SJCRH30 (cell line): ENCODE data around the gene AAK1. TPM values are rescaled to one million over a fixed set of nuclear protein-coding genes. Genes with fewer than 3 reads are reported as not detected.
"Not testable (repeated sequence)": the region's sequence is repeated elsewhere in the genome, so short reads cannot be mapped to it uniquely, and the experiment has no call there.

Source experiments
- DNase-seq, 2 experiments: peaks; one replicate each; pipeline ENCODE4 v3.0.0-alpha.2; 2015 to 2020
- H3K27ac ChIP-seq: fragments of 250-450 bp; sonication (Bioruptor Pico); 2 replicates; pipeline ENCODE4 v1.5.1; 2020; ENCODE audit warnings: mild to moderate bottlenecking, moderate library complexity
- H3K27me3 ChIP-seq: fragments of 250-450 bp; sonication (Bioruptor Pico); 2 replicates; pipeline ENCODE4 v1.5.1; 2020; ENCODE audit warnings: mild to moderate bottlenecking, moderate library complexity
- H3K36me3 ChIP-seq: fragments of 250-450 bp; sonication (Bioruptor Pico); 2 replicates; pipeline ENCODE4 v1.5.1; 2020; ENCODE audit warnings: mild to moderate bottlenecking, moderate library complexity
- H3K4me1 ChIP-seq: fragments of 250-450 bp; sonication (Bioruptor Pico); 2 replicates; pipeline ENCODE4 v1.5.1; 2020; ENCODE audit warnings: mild to moderate bottlenecking, moderate library complexity
- H3K4me3 ChIP-seq: fragments of 250-450 bp; sonication (Bioruptor Pico); 2 replicates; pipeline ENCODE4 v1.5.1; 2020; ENCODE audit warnings: mild to moderate bottlenecking, moderate library complexity
- H3K9me3 ChIP-seq: fragments of 250-450 bp; sonication (Bioruptor Pico); replicated peaks from 2 replicates; pipeline ENCODE4 v1.5.1; 2020; ENCODE audit warnings: mild to moderate bottlenecking, moderate library complexity
- total RNA-seq: library from RNA; depleted of rRNA; stranded (reverse); fragments of >200 nt; shearing (Covaris generic); gene quantifications from 2 replicates; pipeline ENCODE4 v1.2.3, GENCODE V29; 2014

Gene AAK1
- total RNA-seq, 1 experiment from 2014 or later, result 34.8 TPM

- no peaks in the 10 kb centered on the region for H3K9me3 ChIP-seq
- H3K36me3 ChIP-seq, result no peaks in the 10 kb centered on the region
- DNase-seq, result no peak
- peaks cover 3% of the 10 kb centered on the region; the same call in 1 of the 2 replicates for H3K4me1 ChIP-seq
- no peaks in the 10 kb centered on the region for H3K27me3 ChIP-seq
- no peak overlapping the region for H3K4me3 ChIP-seq
- H3K27ac ChIP-seq, result no peak overlapping the region
Measured at GRCh38 chr2:69571189-69571588, 72.3 kb downstream of the AAK1 start.

- Histone ChIP-seq H3K9me3 (no peaks in the 10 kb centered on the region), H3K27ac (no peak overlapping the region), H3K4me1 (no peaks in the 10 kb centered on the region), H3K4me3 (no peak overlapping the region), H3K27me3 (no peaks in the 10 kb centered on the region), H3K36me3 (no peaks in the 10 kb centered on the region)
- DNase-seq, result no peak
Measured at GRCh38 chr2:69570474-69570873, 73.1 kb downstream of the AAK1 start.

GRCh38 chr2:69567909-69568300 is 75.6 kb downstream of the AAK1 start:
- no peaks in the 10 kb centered on the region for H3K9me3 ChIP-seq
- no peaks in the 10 kb centered on the region for H3K27me3 ChIP-seq
- no peak for DNase-seq
- no peak overlapping the region for H3K27ac ChIP-seq
- peaks cover 4% of the 10 kb centered on the region for H3K4me1 ChIP-seq
- H3K36me3 ChIP-seq, result no peaks in the 10 kb centered on the region
- no peak overlapping the region for H3K4me3 ChIP-seq

GRCh38 chr2:69567157-69567908 is 76.2 kb downstream of the AAK1 start:
- no peak for DNase-seq
- Histone ChIP-seq H3K4me3 (no peak overlapping the region), H3K9me3 (no peaks in the 10 kb centered on the region), H3K27me3 (no peaks in the 10 kb centered on the region), H3K27ac (no peak overlapping the region), H3K36me3 (no peaks in the 10 kb centered on the region), H3K4me1 (peaks cover 4% of the 10 kb centered on the region)

- no peaks in the 10 kb centered on the region for H3K9me3 ChIP-seq
- H3K4me1 ChIP-seq, result peaks cover 4% of the 10 kb centered on the region
- DNase-seq, result no peak
- no peaks in the 10 kb centered on the region for H3K36me3 ChIP-seq
- H3K27ac ChIP-seq, result no peak overlapping the region
- H3K27me3 ChIP-seq, result no peaks in the 10 kb centered on the region
- no peak overlapping the region for H3K4me3 ChIP-seq
Measured at GRCh38 chr2:69566669-69567068, 76.9 kb downstream of the AAK1 start.

- Histone ChIP-seq H3K36me3 (no peaks in the 10 kb centered on the region), H3K9me3 (no peaks in the 10 kb centered on the region), H3K27me3 (no peaks in the 10 kb centered on the region), H3K4me1 (peaks cover 4% of the 10 kb centered on the region), H3K27ac (no peak overlapping the region), H3K4me3 (no peak overlapping the region)
- DNase-seq, result peak; percentile 72 to 88
Measured at GRCh38 chr2:69565431-69565839, 78.1 kb downstream of the AAK1 start.

GRCh38 chr2:69564604-69565003 is 78.9 kb downstream of the AAK1 start:
- H3K27me3 ChIP-seq, result no peaks in the 10 kb centered on the region
- H3K27ac ChIP-seq, result no peak overlapping the region
- no peaks in the 10 kb centered on the region for H3K36me3 ChIP-seq
- no peak for DNase-seq
- peaks cover 4% of the 10 kb centered on the region for H3K4me1 ChIP-seq
- H3K4me3 ChIP-seq, result no peak overlapping the region
- no peaks in the 10 kb centered on the region for H3K9me3 ChIP-seq

GRCh38 chr2:69563021-69563420 is 80.5 kb downstream of the AAK1 start:
- Histone ChIP-seq H3K36me3 (no peaks in the 10 kb centered on the region), H3K27me3 (no peaks in the 10 kb centered on the region), H3K4me3 (no peak overlapping the region), H3K9me3 (no peaks in the 10 kb centered on the region), H3K4me1 (peaks cover 4% of the 10 kb centered on the region), H3K27ac (no peak overlapping the region)
- DNase-seq, result peak in 1 of 2 experiments; percentile 20

GRCh38 chr2:69561101-69561500 is 82.4 kb downstream of the AAK1 start:
- peaks cover 4% of the 10 kb centered on the region for H3K4me1 ChIP-seq
- H3K27me3 ChIP-seq, result no peaks in the 10 kb centered on the region

GRCh38 chr2:69560147-69560482 is 83.4 kb downstream of the AAK1 start:
- no peak for DNase-seq
- no peaks in the 10 kb centered on the region for H3K36me3 ChIP-seq
- peaks cover 4% of the 10 kb centered on the region for H3K4me1 ChIP-seq
- no peaks in the 10 kb centered on the region for H3K9me3 ChIP-seq
- H3K27me3 ChIP-seq, result no peaks in the 10 kb centered on the region
- H3K27ac ChIP-seq, result no peak overlapping the region
- no peak overlapping the region for H3K4me3 ChIP-seq

More at GRCh38 chr2:69561101-69561500, 82.4 kb downstream of the AAK1 start:
- no peak for DNase-seq
- H3K36me3 ChIP-seq, result no peaks in the 10 kb centered on the region
- no peaks in the 10 kb centered on the region for H3K9me3 ChIP-seq
- H3K4me3 ChIP-seq, result no peak overlapping the region
- H3K27ac ChIP-seq, result no peak overlapping the region

- no peaks in the 10 kb centered on the region; the same call in 1 of the 2 replicates for H3K4me1 ChIP-seq
- H3K27me3 ChIP-seq, result no peaks in the 10 kb centered on the region
- H3K27ac ChIP-seq, result no peak overlapping the region
- H3K4me3 ChIP-seq, result no peak overlapping the region
- no peaks in the 10 kb centered on the region for H3K9me3 ChIP-seq
- no peaks in the 10 kb centered on the region for H3K36me3 ChIP-seq
- peak; percentile 36 to 78 for DNase-seq
Measured at GRCh38 chr2:69559442-69560146, 83.9 kb downstream of the AAK1 start.

GRCh38 chr2:69556008-69556407 is 87.5 kb downstream of the AAK1 start:
- Histone ChIP-seq H3K4me3 (no peak overlapping the region), H3K4me1 (no peaks in the 10 kb centered on the region), H3K27me3 (no peaks in the 10 kb centered on the region), H3K9me3 (no peaks in the 10 kb centered on the region), H3K36me3 (no peaks in the 10 kb centered on the region), H3K27ac (no peak overlapping the region)
- no peak for DNase-seq

- Histone ChIP-seq H3K4me1 (no peaks in the 10 kb centered on the region), H3K27me3 (no peaks in the 10 kb centered on the region), H3K36me3 (no peaks in the 10 kb centered on the region), H3K27ac (no peak overlapping the region), H3K4me3 (no peak overlapping the region), H3K9me3 (no peaks in the 10 kb centered on the region)
- DNase-seq, result no peak
Measured at GRCh38 chr2:69554981-69555380, 88.6 kb downstream of the AAK1 start.

- Histone ChIP-seq H3K36me3 (no peaks in the 10 kb centered on the region), H3K9me3 (no peaks in the 10 kb centered on the region), H3K27ac (no peak overlapping the region), H3K4me3 (no peak overlapping the region), H3K27me3 (no peaks in the 10 kb centered on the region), H3K4me1 (no peaks in the 10 kb centered on the region)
- no peak for DNase-seq
Measured at GRCh38 chr2:69554568-69554967, 89.0 kb downstream of the AAK1 start.

GRCh38 chr2:69553991-69554390 is 89.5 kb downstream of the AAK1 start:
- Histone ChIP-seq H3K4me3 (no peak overlapping the region), H3K27ac (no peak overlapping the region), H3K36me3 (no peaks in the 10 kb centered on the region), H3K4me1 (no peaks in the 10 kb centered on the region), H3K9me3 (no peaks in the 10 kb centered on the region), H3K27me3 (no peaks in the 10 kb centered on the region)
- no peak for DNase-seq

- not testable (repeated sequence) for H3K4me1 ChIP-seq, DNase-seq, H3K36me3 ChIP-seq, H3K9me3 ChIP-seq, H3K4me3 ChIP-seq, H3K27me3 ChIP-seq, H3K27ac ChIP-seq
Measured at GRCh38 chr2:69550511-69550910, 93.0 kb downstream of the AAK1 start.
